ENCODE results near the gene TMEM184B. TPM values are rescaled to one million over a fixed set of nuclear protein-coding genes. Genes with fewer than 3 reads are reported as not detected.

TMEM184B gene
- total and polyA plus RNA-seq, 9 donors, result 19.9 to 78.6 (median 65.8) TPM

GRCh38 chr22:38250643-38251340, 22.0 kb downstream of the TMEM184B start:
- Histone ChIP-seq H3K4me3 (ENCODE audit: low read length) (no peak overlapping the region), H3K4me1 (ENCODE audit: control insufficient read depth, insufficient read depth, low read length) (peaks cover 36% of the 10 kb centered on the region), H3K27ac (ENCODE audit: low read length) (no peak overlapping the region), H3K9me3 (replicated peaks; ENCODE audit: control insufficient read depth, low read depth, low read length) (peaks cover 7% of the 10 kb centered on the region), H3K27me3 (ENCODE audit: control insufficient read depth, insufficient read depth, low read length) (no peaks in the 10 kb centered on the region), H3K36me3 (ENCODE audit: control insufficient read depth, insufficient read depth, low read length) (peaks cover 26% of the 10 kb centered on the region)
- DNase-seq, result no peak
- 89% methylated on average over 6 of the region's 13 CpGs for WGBS (ENCODE audit: insufficient coverage)

- no peak for DNase-seq
- Histone ChIP-seq H3K36me3 (ENCODE audit: control insufficient read depth, insufficient read depth, low read length) (peaks cover 33% of the 10 kb centered on the region), H3K27ac (ENCODE audit: low read length) (no peak overlapping the region), H3K4me1 (ENCODE audit: control insufficient read depth, insufficient read depth, low read length) (peaks cover 36% of the 10 kb centered on the region), H3K4me3 (ENCODE audit: low read length) (no peak overlapping the region), H3K27me3 (ENCODE audit: control insufficient read depth, insufficient read depth, low read length) (no peaks in the 10 kb centered on the region), H3K9me3 (replicated peaks; ENCODE audit: control insufficient read depth, low read depth, low read length) (peaks cover 7% of the 10 kb centered on the region)
- 93% methylated on average over 23 of the region's 25 CpGs for WGBS (ENCODE audit: insufficient coverage)
These were observed 22.8 kb downstream of the TMEM184B start for GRCh38 chr22:38249803-38250642.

- Histone ChIP-seq H3K36me3 (ENCODE audit: control insufficient read depth, insufficient read depth, low read length) (peaks cover 40% of the 10 kb centered on the region), H3K27ac (ENCODE audit: low read length) (no peak overlapping the region), H3K4me1 (ENCODE audit: control insufficient read depth, insufficient read depth, low read length) (peaks cover 38% of the 10 kb centered on the region), H3K27me3 (ENCODE audit: control insufficient read depth, insufficient read depth, low read length) (no peaks in the 10 kb centered on the region), H3K9me3 (replicated peaks; ENCODE audit: control insufficient read depth, low read depth, low read length) (peaks cover 7% of the 10 kb centered on the region), H3K4me3 (ENCODE audit: low read length) (no peak overlapping the region)
- no peak for DNase-seq
- WGBS (ENCODE audit: insufficient coverage), result 100% methylated on average over 1 of the region's 3 CpGs
These were observed 23.5 kb downstream of the TMEM184B start for GRCh38 chr22:38249301-38249700.

GRCh38 chr22:38248280-38248679, 24.5 kb downstream of the TMEM184B start:
- Histone ChIP-seq H3K27me3 (ENCODE audit: control insufficient read depth, insufficient read depth, low read length) (no peaks in the 10 kb centered on the region), H3K9me3 (replicated peaks; ENCODE audit: control insufficient read depth, low read depth, low read length) (peaks cover 7% of the 10 kb centered on the region), H3K36me3 (ENCODE audit: control insufficient read depth, insufficient read depth, low read length) (peaks cover 51% of the 10 kb centered on the region), H3K27ac (ENCODE audit: low read length) (no peak overlapping the region), H3K4me1 (ENCODE audit: control insufficient read depth, insufficient read depth, low read length) (peaks cover 48% of the 10 kb centered on the region), H3K4me3 (ENCODE audit: low read length) (no peak overlapping the region)
- 97% methylated on average over 6 of the region's 6 CpGs for WGBS (ENCODE audit: insufficient coverage)
- no peak for DNase-seq

GRCh38 chr22:38247713-38248112, 25.1 kb downstream of the TMEM184B start:
- no peak overlapping the region for H3K4me3 ChIP-seq (ENCODE audit: low read length)
- H3K27ac ChIP-seq (ENCODE audit: low read length), result no peak overlapping the region
- WGBS (ENCODE audit: insufficient coverage), result 82% methylated on average over 4 of the region's 12 CpGs
- peaks cover 51% of the 10 kb centered on the region for H3K36me3 ChIP-seq (ENCODE audit: control insufficient read depth, insufficient read depth, low read length)
- peaks cover 53% of the 10 kb centered on the region for H3K4me1 ChIP-seq (ENCODE audit: control insufficient read depth, insufficient read depth, low read length)
- H3K9me3 ChIP-seq (replicated peaks; ENCODE audit: control insufficient read depth, low read depth, low read length), result peaks cover 7% of the 10 kb centered on the region
- no peaks in the 10 kb centered on the region for H3K27me3 ChIP-seq (ENCODE audit: control insufficient read depth, insufficient read depth, low read length)
- DNase-seq, result no peak

GRCh38 chr22:38246692-38247091, 26.1 kb downstream of the TMEM184B start:
- Histone ChIP-seq H3K4me1 (ENCODE audit: control insufficient read depth, insufficient read depth, low read length) (peaks cover 58% of the 10 kb centered on the region), H3K9me3 (replicated peaks; ENCODE audit: control insufficient read depth, low read depth, low read length) (peaks cover 7% of the 10 kb centered on the region), H3K36me3 (ENCODE audit: control insufficient read depth, insufficient read depth, low read length) (peaks cover 51% of the 10 kb centered on the region), H3K4me3 (ENCODE audit: low read length) (no peak overlapping the region), H3K27ac (ENCODE audit: low read length) (peak overlapping the region; percentile 62), H3K27me3 (ENCODE audit: control insufficient read depth, insufficient read depth, low read length) (no peaks in the 10 kb centered on the region)
- 14% methylated on average over 2 of the region's 5 CpGs for WGBS (ENCODE audit: insufficient coverage)
- DNase-seq, result peak; percentile 94

- H3K4me1 ChIP-seq (ENCODE audit: control insufficient read depth, insufficient read depth, low read length), result peaks cover 56% of the 10 kb centered on the region
- peaks cover 51% of the 10 kb centered on the region for H3K36me3 ChIP-seq (ENCODE audit: control insufficient read depth, insufficient read depth, low read length)
- H3K27ac ChIP-seq (ENCODE audit: low read length), result peak overlapping the region; percentile 62
- WGBS (ENCODE audit: insufficient coverage), result 84% methylated on average over 14 of the region's 19 CpGs
- H3K27me3 ChIP-seq (ENCODE audit: control insufficient read depth, insufficient read depth, low read length), result no peaks in the 10 kb centered on the region
- peaks cover 7% of the 10 kb centered on the region for H3K9me3 ChIP-seq (replicated peaks; ENCODE audit: control insufficient read depth, low read depth, low read length)
- no peak overlapping the region for H3K4me3 ChIP-seq (ENCODE audit: low read length)
- DNase-seq, result no peak
These were observed 26.7 kb downstream of the TMEM184B start for GRCh38 chr22:38246046-38246658.

- H3K27ac ChIP-seq (ENCODE audit: low read length), result peak overlapping the region; percentile 81
- H3K9me3 ChIP-seq (replicated peaks; ENCODE audit: control insufficient read depth, low read depth, low read length), result no peaks in the 10 kb centered on the region
- peaks cover 65% of the 10 kb centered on the region for H3K4me1 ChIP-seq (ENCODE audit: control insufficient read depth, insufficient read depth, low read length)
- WGBS (ENCODE audit: insufficient coverage), result 40% methylated on average over 1 of the region's 4 CpGs
- H3K27me3 ChIP-seq (ENCODE audit: control insufficient read depth, insufficient read depth, low read length), result no peaks in the 10 kb centered on the region
- DNase-seq, result no peak
- H3K4me3 ChIP-seq (ENCODE audit: low read length), result no peak overlapping the region
- H3K36me3 ChIP-seq (ENCODE audit: control insufficient read depth, insufficient read depth, low read length), result peaks cover 46% of the 10 kb centered on the region
These were observed 28.7 kb downstream of the TMEM184B start for GRCh38 chr22:38244106-38244505.

GRCh38 chr22:38243007-38243765, 29.6 kb downstream of the TMEM184B start:
- 39% methylated on average over 15 of the region's 20 CpGs for WGBS (ENCODE audit: insufficient coverage)

More at GRCh38 chr22:38243007-38243765, 29.6 kb downstream of the TMEM184B start:
- no peaks in the 10 kb centered on the region for H3K9me3 ChIP-seq (replicated peaks; ENCODE audit: control insufficient read depth, low read depth, low read length)
- no peak overlapping the region for H3K4me3 ChIP-seq (ENCODE audit: low read length)
- H3K27ac ChIP-seq (ENCODE audit: low read length), result peak overlapping the region; percentile 81
- peak; percentile 94 for DNase-seq
- H3K4me1 ChIP-seq (ENCODE audit: control insufficient read depth, insufficient read depth, low read length), result peaks cover 75% of the 10 kb centered on the region
- H3K27me3 ChIP-seq (ENCODE audit: control insufficient read depth, insufficient read depth, low read length), result no peaks in the 10 kb centered on the region
- peaks cover 46% of the 10 kb centered on the region for H3K36me3 ChIP-seq (ENCODE audit: control insufficient read depth, insufficient read depth, low read length)
